Hepatocyte (in vitro differentiated cells): ENCODE data around the gene DDN. TPM values are rescaled to one million over a fixed set of nuclear protein-coding genes. Genes with fewer than 3 reads are reported as not detected.
A peak's percentile ranks its signal among the peaks of the same experiment; 100 is the strongest.

Source experiments
- DNase-seq: peaks from one replicate; pipeline ENCODE4 v3.0.0-alpha.2; 2016; ENCODE audit warnings: low spot score
- H2AFZ ChIP-seq: fragments of 200-600 bp; sonication (generic); 2 replicates; pipeline ENCODE4 v1.6.0; 2016; ENCODE audit warnings: antibody characterized with exemption, mild to moderate bottlenecking
- H3K27ac ChIP-seq: fragments of 200-600 bp; sonication (generic); 2 replicates; pipeline ENCODE4 v1.5.1; 2016; ENCODE audit warnings: mild to moderate bottlenecking
- H3K27me3 ChIP-seq: fragments of 200-600 bp; sonication (generic); 2 replicates; pipeline ENCODE4 v1.6.1; 2016
- H3K36me3 ChIP-seq: fragments of 200-600 bp; sonication (generic); replicated peaks from 2 replicates; pipeline ENCODE4 v1.5.1; 2016; ENCODE audit warnings: low read depth; ENCODE audit not compliant: insufficient read depth
- H3K4me1 ChIP-seq: fragments of 200-600 bp; sonication (generic); 2 replicates; pipeline ENCODE4 v1.5.1; 2016; ENCODE audit warnings: mild to moderate bottlenecking, moderate library complexity; ENCODE audit not compliant: insufficient read depth
- H3K4me2 ChIP-seq: fragments of 200-600 bp; sonication (generic); 2 replicates; pipeline ENCODE4 v1.6.0; 2016
- H3K4me3 ChIP-seq: fragments of 200-600 bp; sonication (generic); 2 replicates; pipeline ENCODE4 v1.5.1; 2016; ENCODE audit warnings: mild to moderate bottlenecking
- H3K79me2 ChIP-seq: fragments of 200-600 bp; sonication (generic); 2 replicates; pipeline ENCODE4 v1.6.0; 2017; ENCODE audit warnings: mild to moderate bottlenecking
- H3K9me2 ChIP-seq: fragments of 200-600 bp; sonication (generic); replicated peaks from 2 replicates; pipeline ENCODE4 v1.6.0; 2017; ENCODE audit warnings: mild to moderate bottlenecking; ENCODE audit not compliant: insufficient read depth
- H3K9me3 ChIP-seq: fragments of 200-600 bp; sonication (generic); 2 replicates; pipeline ENCODE4 v1.5.1; 2016; ENCODE audit warnings: low read depth, mild to moderate bottlenecking
- H4K20me1 ChIP-seq: fragments of 200-600 bp; sonication (generic); 2 replicates; pipeline ENCODE4 v1.6.0; 2016; ENCODE audit warnings: mild to moderate bottlenecking; ENCODE audit not compliant: insufficient read depth, poor library complexity, severe bottlenecking
- EZH2 ChIP-seq: fragments of 200-600 bp; sonication (generic); IDR thresholded peaks from 2 replicates; pipeline ENCODE4 v1.6.1; 2016; ENCODE audit warnings: antibody characterized with exemption, mild to moderate bottlenecking, borderline replicate concordance
- EZH2phosphoT487 ChIP-seq: fragments of 200-600 bp; sonication (generic); IDR thresholded peaks from one replicate; pipeline ENCODE4 v1.6.1; 2018; ENCODE audit warnings: antibody characterized with exemption, mild to moderate bottlenecking, low read depth, moderate library complexity; ENCODE audit not compliant: unreplicated experiment, severe bottlenecking
- WGBS: methylation state at CpG from one replicate; pipeline ENCODE4 v1.1.6; 2016; ENCODE audit warnings: low lambda C conversion rate; ENCODE audit errors: missing lambda C conversion rate; 5-methylcytosine and 5-hydroxymethylcytosine counted together
- polyA plus RNA-seq: library from polyadenylated mRNA; unstranded; fragments of >200 nt; fragmentation: Nextera tagmentation; extraction: Ambion mirVana; gene quantifications from 2 replicates; pipeline ENCODE4 v1.2.1, GENCODE V29; 2016
- total RNA-seq: library from RNA; depleted of rRNA; stranded (reverse); fragments of >200 nt; gene quantifications from 2 replicates; pipeline ENCODE4 v1.2.3, GENCODE V29; 2014
- TF ChIP-seq, protein P1 (sequence below): fragments of 200-600 bp; sonication (generic); IDR thresholded peaks from 2 replicates; pipeline ENCODE4 v1.5.1; 2016; ENCODE audit warnings: antibody characterized with exemption, mild to moderate bottlenecking; ENCODE audit not compliant: poor library complexity

DDN gene
- total and polyA plus RNA-seq, 2 experiments from 2014 or later: 0.10 TPM; not detected in 1

DNA sequence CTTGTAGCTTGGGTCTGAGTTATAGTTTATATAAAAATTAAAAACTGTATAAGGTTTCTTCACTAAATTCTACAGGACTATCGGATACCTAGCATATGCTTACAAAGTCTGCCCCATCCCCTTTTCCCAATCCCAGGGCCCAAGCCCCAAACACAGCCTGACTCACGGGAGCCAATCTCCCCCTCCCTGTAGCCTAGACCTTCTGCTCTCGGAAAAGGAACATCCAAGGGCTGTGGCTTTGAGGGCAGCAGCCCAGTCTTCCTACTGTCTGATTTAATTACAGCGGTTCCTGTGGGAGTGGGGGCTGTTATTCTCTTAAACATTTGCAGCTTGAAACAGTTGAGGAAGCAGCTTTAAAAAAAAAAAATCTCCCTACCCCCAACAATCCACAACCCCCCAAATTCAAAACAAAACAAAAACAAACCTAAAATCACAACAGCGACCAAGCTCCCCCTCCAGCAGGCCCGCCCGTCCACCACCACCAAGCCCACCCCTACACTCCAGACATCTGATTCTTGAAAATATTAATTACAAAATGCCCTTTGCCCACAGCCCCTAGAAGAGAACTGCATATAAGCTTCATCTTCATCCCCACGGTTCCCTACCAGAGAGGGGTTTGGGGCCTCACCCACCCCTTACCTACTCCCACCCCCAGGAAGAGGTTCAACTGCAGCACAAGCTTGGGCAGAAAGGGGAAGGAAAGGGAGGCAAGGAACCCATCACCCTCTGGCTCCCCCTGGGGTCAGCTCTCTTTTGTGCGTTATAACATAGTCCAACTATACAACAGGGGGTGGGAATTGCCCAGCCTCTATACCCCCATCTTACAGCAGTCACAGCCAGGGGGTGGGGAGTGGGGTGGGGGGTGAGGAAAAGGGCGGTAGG, 20.5 kb upstream of the DDN start:
- Histone ChIP-seq H3K4me2 (peak overlapping the region; percentile 72), H2AFZ (peak overlapping the region; percentile 47), H3K4me1 (peaks cover 16% of the 10 kb centered on the region), H3K27me3 (no peaks in the 10 kb centered on the region), H3K9me3 (no peaks in the 10 kb centered on the region), H4K20me1 (no peaks in the 10 kb centered on the region), H3K9me2 (no peaks in the 10 kb centered on the region), H3K27ac (peak overlapping the region; percentile 98), H3K79me2 (peaks cover 20% of the 10 kb centered on the region), H3K36me3 (no peaks in the 10 kb centered on the region), H3K4me3 (no peak overlapping the region)
- peak; percentile 47 for DNase-seq
- TF ChIP-seq EZH2phosphoT487 (no peak), EZH2 (no peak)
- TF ChIP-seq, protein P1, sequence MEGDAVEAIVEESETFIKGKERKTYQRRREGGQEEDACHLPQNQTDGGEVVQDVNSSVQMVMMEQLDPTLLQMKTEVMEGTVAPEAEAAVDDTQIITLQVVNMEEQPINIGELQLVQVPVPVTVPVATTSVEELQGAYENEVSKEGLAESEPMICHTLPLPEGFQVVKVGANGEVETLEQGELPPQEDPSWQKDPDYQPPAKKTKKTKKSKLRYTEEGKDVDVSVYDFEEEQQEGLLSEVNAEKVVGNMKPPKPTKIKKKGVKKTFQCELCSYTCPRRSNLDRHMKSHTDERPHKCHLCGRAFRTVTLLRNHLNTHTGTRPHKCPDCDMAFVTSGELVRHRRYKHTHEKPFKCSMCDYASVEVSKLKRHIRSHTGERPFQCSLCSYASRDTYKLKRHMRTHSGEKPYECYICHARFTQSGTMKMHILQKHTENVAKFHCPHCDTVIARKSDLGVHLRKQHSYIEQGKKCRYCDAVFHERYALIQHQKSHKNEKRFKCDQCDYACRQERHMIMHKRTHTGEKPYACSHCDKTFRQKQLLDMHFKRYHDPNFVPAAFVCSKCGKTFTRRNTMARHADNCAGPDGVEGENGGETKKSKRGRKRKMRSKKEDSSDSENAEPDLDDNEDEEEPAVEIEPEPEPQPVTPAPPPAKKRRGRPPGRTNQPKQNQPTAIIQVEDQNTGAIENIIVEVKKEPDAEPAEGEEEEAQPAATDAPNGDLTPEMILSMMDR: peak; percentile 27
- 74% methylated on average over 10 of the region's 10 CpGs for WGBS

DNA sequence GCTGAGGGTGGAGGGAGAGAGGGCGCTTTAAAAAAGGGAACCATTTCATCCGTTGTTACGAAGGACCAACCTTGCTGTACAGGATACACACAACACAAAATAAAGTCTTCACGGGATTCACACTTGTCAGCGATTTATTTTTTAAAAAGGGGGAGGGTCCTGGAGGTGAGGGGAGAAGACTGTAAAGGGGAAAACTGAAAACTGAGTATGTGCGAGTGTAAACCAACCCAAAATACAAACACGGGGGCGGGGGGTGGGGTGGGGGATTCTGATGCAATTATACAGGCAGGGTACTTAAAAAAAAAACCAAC, 19.9 kb upstream of the DDN start:
- H4K20me1 ChIP-seq: no peaks in the 10 kb centered on the region
- H3K27me3 ChIP-seq: no peaks in the 10 kb centered on the region
- H3K4me3 ChIP-seq: peak overlapping the region; percentile 1
- TF ChIP-seq EZH2phosphoT487 (no peak), EZH2 (no peak)
- TF ChIP-seq, protein P1: no peak
- no peaks in the 10 kb centered on the region for H3K36me3 ChIP-seq
- H3K4me1 ChIP-seq: peaks cover 16% of the 10 kb centered on the region
- no peaks in the 10 kb centered on the region for H3K9me2 ChIP-seq
- peak overlapping the region; percentile 72 for H3K4me2 ChIP-seq
- WGBS: 6% methylated on average over 8 of the region's 8 CpGs
- peak overlapping the region; percentile 47 for H2AFZ ChIP-seq
- peaks cover 20% of the 10 kb centered on the region for H3K79me2 ChIP-seq
- DNase-seq: no peak
- peak overlapping the region; percentile 98 for H3K27ac ChIP-seq
- H3K9me3 ChIP-seq: no peaks in the 10 kb centered on the region

DNA sequence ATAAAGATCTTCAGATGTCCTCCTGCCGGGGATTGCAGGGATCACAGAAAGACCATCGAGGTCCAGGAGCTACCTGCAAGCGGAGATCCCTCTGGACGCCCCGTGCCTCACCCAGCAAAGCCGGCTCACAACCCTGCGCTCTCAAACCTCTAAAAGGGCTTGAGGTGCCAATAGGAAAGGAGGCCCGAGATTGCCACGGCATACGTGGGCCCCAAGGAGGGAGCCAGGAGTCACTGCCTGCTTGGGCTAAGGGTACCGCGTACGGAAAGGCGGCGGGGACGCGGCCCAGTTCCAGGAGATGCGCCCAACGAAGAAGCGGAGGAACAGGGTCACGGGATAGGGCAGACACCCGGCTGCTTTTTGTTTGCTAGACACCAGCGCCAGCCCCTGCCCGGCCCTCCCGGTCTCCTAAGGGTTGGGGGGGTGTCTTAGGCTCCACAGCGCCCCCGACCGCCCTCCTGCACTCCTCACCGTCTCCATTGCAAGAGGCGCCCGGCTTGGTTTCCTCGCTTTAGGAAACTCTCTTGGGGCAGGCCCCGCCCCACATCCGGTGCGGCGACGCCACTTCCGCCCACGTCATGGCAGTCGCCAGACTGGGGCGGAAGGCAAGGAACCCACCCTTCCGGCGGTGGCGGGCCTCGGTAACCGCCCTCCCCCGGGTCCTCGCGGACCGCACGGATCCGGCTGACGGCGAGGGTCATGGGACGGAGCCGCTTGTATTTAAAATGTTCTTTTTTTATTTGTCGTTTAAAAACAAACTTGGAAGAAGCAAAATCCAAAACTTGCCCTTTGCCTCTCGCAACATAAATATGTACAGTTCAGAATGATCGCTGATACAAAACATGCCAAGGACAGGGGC, 19.3 kb upstream of the DDN start, which contains the start of gene PRKAG1:
TSS of gene PRKAG1 (minus strand) at position 516 of the 859 bp plus-strand sequence. CDS start at position 480, 36 bp downstream.
- Histone ChIP-seq H3K4me3 (peak within 1 kb of the TSS; percentile 47), H4K20me1 (no peaks in the 10 kb centered on the region), H3K9me3 (no peaks in the 10 kb centered on the region), H3K36me3 (no peaks in the 10 kb centered on the region), H3K9me2 (no peaks in the 10 kb centered on the region), H2AFZ (peak within 1 kb of the TSS; percentile 63), H3K4me1 (peaks cover 16% of the 10 kb centered on the region), H3K27me3 (no peaks in the 10 kb centered on the region), H3K79me2 (peaks cover 20% of the 10 kb centered on the region), H3K4me2 (peak within 1 kb of the TSS; percentile 87), H3K27ac (peak within 1 kb of the TSS; percentile 98)
- under 1% methylated on average over 52 of the region's 59 CpGs for WGBS
- DNase-seq: peak; percentile 99
- TF ChIP-seq EZH2phosphoT487: no peak
- TF ChIP-seq EZH2: no peak
- TF ChIP-seq, protein P1: peak; percentile 60
